ENCODE results near the gene EFCC1.

The EFCC1 gene

DNA sequence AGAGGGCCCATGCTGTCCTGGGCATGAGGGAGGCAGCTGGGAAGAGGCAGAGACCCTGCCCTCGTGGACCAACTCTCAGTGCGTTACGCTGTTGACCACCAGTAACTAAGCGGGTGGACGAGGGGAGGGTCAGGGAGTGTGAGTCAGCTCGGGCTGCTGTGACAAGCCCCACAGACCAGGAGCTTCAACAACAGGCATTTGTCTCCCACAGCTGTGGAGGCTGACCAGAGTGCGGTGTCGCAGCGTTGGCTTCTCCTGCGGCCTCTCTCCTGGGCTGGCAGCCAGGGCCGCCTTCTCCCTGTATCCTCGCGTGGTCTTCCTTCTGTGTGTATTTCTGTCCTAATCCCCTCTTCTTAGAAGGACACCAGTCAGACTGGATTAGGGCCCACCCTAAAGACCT, 13.0 kb downstream of the EFCC1 start:
- in situ Hi-C loops (cut with MboI; ENCODE audit: low sequenced_read_pairs): no loop called here

DNA sequence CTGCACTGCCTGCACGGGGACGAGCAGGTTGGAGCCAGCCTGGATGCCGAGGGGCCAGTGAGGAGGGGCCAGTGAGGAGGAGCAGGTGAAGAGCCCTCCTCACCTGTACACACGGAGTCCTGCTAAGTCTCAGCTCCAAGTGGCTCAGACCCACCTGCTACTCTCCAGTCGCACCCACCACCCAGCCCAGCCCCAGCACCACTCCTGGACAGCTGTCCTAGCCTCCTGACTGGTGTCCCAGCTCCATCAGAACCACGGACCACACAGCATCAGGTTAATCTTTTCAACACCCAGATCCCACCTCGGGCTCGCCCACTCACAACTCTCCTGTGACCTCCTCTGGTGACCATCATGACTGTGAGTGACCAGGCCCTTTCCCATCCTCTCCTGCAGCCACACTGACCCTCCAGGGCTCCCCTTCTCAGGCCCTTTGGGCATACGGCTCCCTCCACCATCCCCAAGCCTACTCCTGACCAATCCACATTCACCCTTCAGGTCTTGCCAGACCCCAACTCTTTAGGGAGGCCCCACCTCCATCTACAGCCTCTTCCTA, 13.8 kb downstream of the EFCC1 start:
- in situ Hi-C loops (cut with MboI; ENCODE audit: low sequenced_read_pairs): no loop called here

DNA sequence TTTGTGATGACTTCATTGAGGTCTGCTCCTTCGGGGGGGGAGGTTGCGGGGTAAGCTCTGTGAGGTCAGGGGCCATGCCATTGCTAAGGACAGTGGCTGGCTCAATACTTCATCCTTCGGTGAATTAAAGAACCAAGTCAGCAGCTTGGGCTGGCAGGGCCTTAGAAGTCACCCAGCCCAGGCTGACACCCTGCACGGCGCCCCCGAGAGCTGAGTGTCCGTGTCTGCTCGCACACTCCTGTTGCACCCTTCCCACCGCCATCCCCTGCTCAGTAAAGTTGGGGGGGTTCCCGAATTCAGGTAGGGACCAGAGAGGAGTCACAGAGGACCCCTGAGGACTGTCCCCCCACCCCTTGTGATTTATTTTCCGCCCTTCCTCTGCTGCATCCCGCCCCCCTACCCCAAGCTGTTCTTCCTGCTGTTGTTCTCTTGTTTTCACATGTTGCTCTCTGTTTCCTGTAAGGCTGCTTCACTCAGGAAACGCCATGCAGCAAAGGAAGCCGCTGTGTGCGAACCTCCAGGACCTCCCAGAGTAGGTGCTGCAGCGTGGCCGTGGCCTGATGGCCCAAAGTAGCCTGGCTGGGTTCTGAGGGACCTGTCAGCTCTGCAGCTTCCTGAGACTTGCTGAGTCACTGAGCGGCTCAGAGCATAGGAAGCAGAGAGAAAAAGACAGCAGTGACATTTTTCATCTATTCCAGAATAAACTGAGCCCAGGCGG, 14.4 kb downstream of the EFCC1 start:
- in situ Hi-C loops (cut with MboI; ENCODE audit: low sequenced_read_pairs): no loop called here

DNA sequence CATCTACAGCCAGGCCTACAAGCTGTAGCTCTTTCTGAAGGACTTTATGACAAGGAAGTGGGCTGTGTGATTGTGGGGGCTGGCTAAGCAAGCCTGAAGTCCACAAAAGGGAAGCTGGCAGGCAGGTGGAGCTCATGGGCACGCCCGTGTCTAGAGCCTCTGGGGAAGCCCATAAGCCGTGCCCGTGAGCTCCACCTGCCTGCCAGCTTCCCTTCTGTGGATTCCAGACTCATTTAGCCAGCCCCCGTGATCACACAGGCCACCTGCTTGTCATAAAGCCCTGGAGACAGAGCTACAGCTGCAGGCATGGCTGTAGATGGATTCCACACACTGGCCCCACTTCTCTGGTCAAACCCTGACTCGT, 15.2 kb downstream of the EFCC1 start:
- in situ Hi-C loops (cut with MboI; ENCODE audit: low sequenced_read_pairs): no loop called here

DNA sequence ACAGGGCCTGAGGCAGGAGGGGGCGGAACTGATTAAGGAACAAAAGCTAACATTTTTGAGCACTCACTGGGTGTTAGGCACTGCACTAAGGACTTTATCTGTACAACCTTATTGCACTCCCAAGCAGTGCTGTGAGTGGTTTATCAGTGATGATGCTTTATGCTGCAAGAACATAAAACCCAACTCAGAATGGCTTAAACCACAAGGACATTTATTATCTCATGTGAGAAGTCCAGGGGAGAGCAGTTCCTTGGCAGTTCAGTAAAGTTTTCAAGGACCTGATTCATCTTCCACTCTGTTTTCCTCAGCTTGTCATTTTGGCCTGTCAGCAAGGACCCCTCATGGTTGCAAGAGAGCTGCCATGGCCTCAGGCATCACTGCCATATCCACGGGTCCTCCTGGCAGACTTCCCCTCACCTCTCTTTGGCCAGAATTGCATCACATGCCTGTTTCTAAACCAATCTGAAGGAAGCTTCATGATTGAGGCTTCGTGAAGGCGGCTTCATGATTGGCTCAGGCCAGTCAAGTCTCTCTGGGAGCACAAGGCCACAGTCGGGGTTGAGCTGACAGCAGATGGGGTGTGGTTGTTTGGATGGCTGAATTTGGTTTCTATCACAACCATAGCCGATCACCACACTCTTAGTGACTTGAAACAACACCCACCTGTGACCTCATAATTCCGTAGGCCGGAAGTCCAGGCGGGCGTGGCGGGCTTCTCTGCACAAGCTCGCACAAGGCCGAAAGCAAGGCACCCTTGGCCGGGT, 15.8 kb downstream of the EFCC1 start:
- in situ Hi-C loops (cut with MboI; ENCODE audit: low sequenced_read_pairs): no loop called here

DNA sequence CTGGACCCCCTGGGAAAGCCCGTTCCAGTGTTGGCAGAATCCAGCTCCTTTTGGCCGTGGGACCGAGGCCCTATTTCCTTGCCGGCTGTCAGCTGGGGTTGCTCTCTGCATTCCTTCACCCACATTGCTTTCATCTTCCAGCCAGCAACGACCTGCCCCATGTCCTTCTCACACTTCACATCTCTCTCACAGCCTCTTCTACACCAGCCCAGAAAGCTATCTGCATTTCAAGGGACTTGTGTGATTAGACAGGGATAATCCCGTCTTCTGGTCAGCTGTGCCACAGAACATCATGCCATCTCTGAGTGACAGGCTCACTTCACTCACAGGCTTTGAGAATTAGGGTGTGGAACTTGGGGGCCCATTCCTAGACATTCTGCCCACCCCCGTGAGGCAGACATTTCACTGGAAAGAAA, 16.4 kb downstream of the EFCC1 start:
- in situ Hi-C loops (cut with MboI; ENCODE audit: low sequenced_read_pairs): no loop called here

DNA sequence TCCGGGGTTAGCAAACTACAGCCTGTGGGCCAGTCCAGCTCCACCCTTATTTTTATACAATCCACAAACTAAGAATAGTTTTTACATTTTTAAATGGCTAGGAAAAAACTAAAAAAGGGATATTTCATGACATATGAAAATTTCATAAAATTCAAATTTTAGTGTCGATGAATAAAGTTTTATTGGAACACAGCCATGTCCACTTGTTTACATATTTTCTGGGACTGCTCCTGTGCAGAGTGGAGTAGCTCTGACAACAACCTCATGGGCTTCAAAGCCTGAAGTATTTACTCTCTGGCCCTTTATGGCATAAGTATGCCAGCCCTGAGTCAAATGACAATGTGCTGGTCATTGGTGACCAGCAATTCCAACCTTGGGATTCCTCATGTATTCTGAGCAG, 17.2 kb downstream of the EFCC1 start:
- in situ Hi-C loops (cut with MboI; ENCODE audit: low sequenced_read_pairs): no loop called here

DNA sequence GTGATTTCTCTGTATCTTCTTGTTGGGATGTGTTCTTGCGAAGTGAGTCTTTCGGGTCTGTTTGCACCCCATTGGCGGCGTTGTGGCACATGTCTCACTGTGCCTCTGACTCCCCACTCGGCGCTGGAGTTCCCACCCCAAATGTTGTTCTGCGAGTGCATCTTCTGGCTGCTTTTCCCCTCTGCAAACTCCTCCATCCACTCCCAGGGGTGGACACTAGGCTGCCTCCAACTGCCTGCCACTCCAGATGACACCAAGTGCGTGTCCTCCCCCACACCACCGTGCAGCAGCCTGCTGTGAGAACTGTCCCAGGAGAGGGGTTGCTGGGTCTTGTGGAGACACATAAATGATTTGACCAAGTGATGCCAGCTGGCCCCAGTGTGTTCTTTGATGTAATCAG, 17.6 kb downstream of the EFCC1 start:
- in situ Hi-C loops (cut with MboI; ENCODE audit: low sequenced_read_pairs): no loop called here

DNA sequence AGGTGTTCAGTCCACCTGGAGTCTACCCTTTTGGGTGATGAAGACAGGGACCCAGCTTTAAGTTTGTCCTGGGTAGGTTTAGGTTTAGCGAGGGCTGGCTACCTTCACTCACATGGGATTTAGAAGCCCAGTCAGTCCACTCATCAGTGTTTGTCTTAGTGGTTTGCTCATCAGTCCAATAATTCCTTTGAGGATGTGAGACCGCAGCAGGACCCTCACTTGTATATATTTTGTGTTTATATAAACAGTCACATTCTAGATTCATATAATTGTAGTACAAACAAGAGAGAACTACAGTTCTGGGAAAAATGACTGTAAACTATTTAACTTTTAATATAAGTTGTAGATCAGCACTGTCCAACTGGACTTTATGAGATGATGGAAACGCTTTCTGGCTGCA, 18.2 kb downstream of the EFCC1 start:
- in situ Hi-C loops (cut with MboI; ENCODE audit: low sequenced_read_pairs): no loop called here

DNA sequence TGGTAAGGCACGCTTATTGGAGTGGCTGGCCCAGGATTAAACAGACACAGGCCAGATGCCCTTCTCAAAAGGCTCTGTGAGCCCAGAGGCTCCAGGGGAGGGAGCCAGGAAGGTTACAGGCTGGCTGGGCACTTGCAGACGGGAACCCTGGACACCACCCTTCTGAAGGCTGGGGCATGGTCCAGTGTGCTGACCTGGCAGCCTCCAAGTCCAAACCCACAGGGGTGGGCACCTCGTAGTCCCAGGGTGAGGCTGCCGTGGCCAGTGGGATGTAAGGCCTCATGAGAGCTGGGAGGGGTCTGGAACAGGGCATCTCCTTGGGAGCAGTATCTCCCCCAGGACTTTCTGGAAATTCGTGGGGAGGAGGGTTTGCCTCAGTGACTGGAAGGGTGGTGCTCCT, 19.6 kb downstream of the EFCC1 start:
- in situ Hi-C loops (cut with MboI; ENCODE audit: low sequenced_read_pairs): no loop called here

DNA sequence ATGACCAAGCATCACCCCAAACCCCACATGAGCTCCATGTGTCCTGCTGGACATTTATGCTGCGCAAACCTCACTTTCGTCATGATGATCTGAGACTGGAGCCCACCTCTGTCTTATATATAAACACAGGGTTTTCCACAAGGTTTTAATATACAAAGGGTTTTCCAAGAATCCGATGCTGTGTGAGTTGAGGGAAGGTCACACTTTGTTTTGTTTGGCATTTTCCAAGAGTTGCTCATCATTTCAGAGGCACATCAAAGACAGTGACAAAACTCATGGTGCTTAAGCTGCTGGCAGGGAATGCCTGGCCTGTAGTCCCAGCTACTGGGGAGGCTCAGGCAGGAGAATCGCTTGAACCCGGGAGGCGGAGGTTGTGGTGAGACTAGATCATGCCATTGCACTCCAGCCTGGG, 20.0 kb downstream of the EFCC1 start:
- in situ Hi-C loops (cut with MboI; ENCODE audit: low sequenced_read_pairs): no loop called here

DNA sequence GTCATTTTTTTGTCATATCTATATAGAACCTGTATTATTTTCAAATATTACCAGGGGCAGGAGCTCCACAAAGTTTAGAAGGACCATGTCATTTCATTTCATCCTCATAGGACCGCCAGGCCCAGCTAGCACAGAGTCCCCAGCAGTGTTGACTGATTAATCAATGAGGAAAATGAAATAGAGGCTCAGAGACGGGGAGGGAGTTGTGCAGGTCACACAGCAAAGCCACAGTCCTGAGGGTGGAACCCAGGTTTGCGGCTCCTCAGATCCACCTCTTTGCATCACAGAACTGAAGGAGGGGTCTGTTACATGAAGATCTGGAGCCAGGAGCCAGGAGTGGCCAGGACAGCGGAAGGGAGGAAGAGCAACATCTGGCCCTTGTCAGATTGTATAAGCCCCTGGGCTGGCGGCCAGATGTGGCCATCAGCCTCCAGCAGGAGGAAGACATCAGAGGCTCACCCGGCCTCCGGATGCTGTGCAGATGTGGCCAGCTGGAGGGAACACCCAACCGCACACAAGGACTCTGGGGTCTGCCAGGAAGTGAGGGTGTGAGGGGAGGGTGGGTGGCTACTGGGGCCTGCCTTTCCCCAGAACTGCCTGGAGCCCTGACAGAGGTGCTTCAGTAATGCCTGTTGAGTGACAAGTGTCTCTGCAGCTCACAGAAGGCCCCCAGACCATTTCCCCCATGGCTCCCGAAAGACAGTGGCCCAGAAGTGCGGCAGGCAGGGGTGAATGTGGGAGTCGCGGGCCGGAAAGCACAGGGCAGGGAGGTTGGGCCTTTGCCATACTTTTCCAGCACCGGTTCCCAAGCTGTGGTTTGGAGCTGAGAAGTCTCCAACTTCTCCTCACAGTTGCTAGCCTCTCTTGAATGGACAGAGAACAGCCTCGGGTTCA, 21.3 kb downstream of the EFCC1 start:
- in situ Hi-C loops (cut with MboI; ENCODE audit: low sequenced_read_pairs): no loop called here

DNA sequence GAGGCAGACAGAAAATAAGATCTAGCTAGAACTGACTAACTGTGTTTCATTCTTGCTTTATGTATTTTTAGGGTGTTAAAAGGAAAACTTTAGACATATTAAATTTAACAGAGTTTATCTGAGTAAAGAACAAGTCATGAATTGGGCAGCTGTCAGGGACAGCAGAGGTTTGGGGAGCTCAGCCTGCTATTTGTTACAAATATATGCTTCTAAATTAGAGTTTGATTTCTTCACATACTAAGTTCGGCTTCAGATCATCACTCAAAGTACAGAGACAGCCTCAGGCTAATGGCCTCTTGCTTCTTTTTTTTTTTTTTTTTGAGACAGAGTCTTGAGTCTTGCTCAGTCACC, 21.9 kb downstream of the EFCC1 start:
- in situ Hi-C loops (cut with MboI; ENCODE audit: low sequenced_read_pairs): no loop called here

DNA sequence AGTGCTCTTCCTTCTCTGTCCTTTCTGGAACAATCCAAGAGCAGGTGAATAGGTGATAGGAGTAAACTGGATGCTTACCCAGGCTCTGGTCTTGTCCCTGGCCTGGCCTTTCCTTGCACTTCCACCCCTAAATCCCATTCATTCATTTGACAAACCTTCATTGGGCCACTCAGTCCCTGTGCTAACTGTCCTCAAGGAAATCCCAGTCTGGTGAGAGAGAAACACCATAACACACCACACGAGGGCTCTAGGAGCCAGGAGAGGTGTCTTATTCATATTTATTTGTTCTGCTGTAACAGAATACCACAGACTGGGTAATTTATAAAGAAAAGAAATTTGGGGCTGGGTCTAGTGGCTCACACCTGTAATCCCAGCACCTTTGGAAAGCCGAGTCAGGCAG, 22.8 kb downstream of the EFCC1 start:
- in situ Hi-C loops (cut with MboI; ENCODE audit: low sequenced_read_pairs): no loop called here

DNA sequence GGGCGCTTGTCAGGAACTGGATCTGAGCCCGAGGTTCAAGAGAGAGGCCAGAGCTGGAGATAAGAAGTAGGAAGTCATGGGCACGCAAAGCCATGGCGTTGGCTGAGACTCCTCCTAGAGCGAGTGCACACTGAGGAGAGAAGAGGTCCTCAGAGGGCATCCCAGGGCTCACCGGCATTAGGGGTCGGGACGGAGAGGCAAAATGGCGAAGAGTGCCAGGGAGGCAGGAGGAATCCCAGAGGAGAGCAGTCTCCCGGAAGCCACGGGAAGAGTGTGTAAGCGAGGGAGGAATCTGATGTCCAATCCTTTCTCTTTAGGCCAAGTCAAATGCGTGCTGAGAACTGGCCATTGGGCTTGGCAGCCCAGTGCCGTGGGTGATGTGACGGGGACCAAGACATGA, 24.0 kb downstream of the EFCC1 start:
- in situ Hi-C loops (cut with MboI; ENCODE audit: low sequenced_read_pairs): no loop called here

DNA sequence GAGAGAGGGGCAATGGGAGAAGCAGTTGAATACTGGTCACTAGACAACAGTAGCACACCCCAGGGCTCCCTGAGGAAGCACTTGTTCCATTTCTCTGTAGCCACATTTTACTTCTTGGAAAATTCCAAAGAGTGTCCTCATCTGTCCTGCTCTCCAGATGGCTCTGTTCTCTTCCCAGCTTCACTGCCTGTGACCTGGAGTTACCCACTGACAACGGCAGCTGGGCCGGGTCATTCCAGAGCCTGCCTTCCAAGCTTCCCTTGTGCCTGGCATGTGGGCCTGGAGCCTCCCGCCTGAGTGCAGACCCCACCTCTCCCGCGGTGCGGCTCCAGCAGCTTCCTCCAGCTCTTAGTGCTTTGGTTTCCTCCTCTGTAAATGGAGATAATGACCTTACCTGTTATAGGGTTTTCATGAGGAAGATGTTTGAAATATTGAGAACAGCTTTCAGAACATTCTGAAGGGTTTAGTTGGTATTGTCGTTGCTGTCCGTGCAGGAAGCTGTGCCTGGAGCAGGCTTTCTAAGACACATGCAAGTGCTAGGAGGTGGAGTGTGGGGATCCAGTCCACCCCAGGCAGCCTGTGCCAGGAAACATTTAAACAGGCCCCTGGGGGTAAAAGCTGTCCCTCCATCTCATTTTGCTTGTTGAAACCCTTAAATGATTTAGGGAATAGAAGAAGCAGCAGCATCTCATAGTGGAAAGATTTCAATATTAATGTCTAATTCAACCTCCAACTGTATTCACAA, 24.8 kb downstream of the EFCC1 start:
- in situ Hi-C loops (cut with MboI; ENCODE audit: low sequenced_read_pairs): no loop called here

DNA sequence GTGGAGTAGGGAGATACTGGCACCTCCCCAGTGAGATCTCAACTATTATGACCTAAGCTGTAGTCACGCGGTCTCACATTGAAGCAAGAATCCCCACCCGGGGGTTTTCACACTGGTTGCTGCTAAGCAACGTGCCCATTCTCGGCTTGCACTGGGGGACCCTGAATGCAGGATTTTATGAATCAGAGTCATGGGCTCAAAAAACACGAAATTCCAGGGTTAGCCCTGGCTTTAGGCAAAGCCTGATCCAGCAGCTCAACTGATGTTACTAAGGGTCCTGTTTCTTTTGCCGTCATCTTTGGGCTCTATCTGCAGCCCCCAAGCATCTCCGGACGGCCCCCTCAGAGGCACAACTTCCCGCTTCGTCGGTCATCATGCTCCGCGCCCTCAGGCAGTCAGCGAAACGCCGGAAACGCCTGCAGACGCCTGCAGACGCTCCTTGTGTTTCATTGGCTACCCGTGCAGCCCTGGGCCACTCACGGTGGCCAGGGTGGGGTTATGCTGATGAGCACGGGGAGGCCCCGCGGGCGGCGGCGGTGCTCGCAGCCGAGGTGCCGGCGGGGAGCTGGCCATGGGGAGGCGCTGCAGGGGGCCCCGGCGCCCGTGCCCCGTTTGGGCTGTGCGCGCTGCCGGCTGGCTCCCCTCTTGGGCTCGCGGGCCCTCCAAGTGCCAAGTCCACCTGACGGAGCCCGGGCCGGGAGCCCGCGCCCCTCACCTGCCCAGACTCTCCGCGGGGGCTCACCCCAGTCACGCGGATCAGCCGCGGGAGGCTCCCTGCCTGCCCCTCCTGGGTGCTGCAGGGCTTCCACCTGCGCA, 25.8 kb downstream of the EFCC1 start:
- in situ Hi-C loops (cut with MboI; ENCODE audit: low sequenced_read_pairs): no loop called here

DNA sequence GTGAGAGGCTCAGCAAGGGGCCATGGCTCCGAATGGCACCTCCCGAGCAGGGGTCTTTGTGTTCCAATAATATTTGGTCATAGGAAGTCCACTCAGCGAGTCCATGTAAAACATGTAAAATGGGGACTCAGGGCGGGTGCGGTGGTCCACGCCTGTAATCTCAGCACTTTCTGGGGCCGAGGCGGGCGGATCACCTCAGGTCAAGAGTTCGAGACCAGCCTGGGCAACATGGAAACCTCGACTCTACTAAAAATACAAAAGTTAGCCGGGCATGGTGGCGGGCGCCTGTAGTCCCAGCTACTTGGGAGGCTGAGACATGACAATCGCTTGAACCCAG, 26.4 kb downstream of the EFCC1 start:
- in situ Hi-C loops (cut with MboI; ENCODE audit: low sequenced_read_pairs): no loop called here

DNA sequence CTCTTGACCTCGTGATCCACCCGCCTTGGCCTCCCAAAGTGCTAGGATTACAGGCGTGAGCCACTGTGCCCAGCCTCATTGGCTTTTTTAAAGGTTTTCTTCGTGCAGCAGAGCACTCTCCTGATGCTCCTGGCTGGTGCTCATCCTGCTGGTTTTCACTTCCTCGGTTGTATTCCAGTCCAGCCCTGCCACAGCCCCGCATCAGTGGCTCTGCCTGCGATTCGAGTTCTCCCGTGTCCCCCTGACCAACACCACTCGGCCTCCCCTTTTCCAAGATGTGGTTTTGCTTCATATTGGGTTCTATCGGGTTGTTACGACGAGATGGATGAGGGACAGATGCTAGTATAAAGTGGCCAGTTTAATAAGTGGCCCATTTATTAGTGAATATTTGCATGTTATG, 27.8 kb downstream of the EFCC1 start:
- in situ Hi-C loops (cut with MboI; ENCODE audit: low sequenced_read_pairs): no loop called here

DNA sequence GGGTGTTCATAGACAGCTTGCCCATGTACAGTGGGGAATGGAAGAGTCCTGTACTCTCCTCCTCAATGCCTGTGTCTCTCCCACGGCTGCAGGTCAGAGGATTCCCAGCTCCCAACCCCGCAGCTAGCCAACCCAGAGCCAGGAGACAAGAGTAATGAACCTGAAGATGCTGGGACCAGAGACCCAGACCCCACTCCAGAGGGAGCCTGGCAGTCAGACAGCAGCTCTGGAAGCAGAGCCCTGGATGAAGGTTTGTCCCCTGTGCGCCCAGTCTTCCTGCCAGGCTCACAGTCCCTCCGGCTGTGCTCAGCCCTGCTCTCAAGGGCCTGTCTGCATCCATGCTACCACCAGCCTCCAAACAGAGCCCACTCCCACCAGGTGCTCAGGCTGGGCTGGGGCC, 29.5 kb downstream of the EFCC1 start:
- in situ Hi-C loops (cut with MboI; ENCODE audit: low sequenced_read_pairs): no loop called here
